Skin epidermis (tissue), 12 donors: ENCODE data around the gene RIN3.

Source experiments
- H3K27ac ChIP-seq, 21 experiments: fragments of 200-600 bp; sonication (generic) in 11 of 21; one replicate each; pipeline ENCODE4 v1.5.0; 2020; ENCODE audit warnings: mild to moderate bottlenecking in 3 of 21, inconsistent platforms in 2 of 21, moderate library complexity in 2 of 21
- H3K4me3 ChIP-seq, 7 experiments: fragments of 200-600 bp; sonication (generic) in 2 of 7; one replicate each; pipeline ENCODE4 v1.5.0; 2020; ENCODE audit warnings: inconsistent platforms in 2 of 7, mild to moderate bottlenecking in 2 of 7, moderate library complexity in 1 of 7

RIN3 gene

DNA sequence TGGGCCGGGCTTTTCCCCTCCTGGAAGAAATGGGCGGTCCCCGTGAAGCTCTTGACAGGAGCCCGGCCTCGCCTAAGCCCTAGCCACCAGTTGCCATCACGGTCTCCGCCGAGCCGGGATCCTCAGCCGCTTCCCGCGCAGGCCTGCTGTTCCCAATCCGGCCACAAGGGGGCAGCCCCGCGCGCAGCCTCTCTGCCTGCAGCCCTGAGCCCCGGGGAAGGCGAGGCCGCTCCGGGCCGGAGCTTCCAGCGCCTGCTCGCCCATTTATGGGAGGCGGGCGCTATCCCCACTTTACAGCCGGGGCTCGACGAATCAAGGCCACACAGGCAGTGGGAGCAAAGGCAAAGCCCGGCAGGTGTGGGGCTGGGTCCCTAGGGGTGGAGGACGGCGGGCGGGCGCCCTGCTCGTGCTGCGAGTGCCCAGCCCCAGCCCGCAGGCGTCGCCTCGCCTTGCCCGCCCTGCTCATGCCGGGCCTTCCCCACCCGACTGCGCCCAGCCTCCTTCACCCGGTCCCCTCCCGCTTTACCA is 173.4 kb downstream of the RIN3 start:
- Histone ChIP-seq H3K4me3 (peak overlapping the region in 4 of 7 experiments; percentile 15 to 28 (median 19)), H3K27ac (peak overlapping the region in 2 of 21 experiments; percentile 1 to 10)

DNA sequence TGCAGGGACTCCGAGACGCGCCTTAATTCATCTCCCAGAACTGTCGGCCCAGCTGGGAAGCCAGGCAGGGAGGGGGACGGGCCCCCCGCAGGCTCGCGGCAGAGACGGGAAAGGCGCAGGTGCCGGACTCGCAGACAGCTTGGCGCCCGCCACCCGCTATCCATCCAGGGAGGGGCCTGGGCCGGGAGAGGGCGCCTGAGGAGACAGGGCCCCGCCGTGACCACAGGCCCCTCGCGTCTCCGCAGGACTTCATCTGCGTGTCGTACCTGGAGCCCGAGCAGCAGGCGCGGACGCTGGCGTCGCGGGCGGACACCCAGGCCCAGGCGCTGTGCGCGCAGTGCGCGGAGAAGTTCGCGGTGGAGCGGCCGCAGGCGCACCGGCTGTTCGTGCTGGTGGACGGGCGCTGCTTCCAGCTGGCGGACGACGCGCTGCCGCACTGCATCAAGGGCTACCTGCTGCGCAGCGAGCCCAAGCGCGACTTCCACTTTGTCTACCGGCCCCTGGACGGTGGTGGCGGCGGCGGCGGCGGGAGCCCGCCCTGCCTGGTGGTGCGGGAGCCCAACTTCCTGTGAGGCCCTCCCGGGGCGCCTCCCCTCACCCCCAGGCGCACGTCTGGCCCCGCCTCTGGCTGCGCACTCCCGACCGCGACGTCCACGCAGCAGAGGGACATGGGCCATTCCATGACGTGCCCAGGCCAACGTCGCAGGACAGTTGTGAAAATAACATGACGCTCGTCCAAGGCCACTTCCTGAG is 174.3 kb downstream of the RIN3 start:
- Histone ChIP-seq H3K4me3 (peak overlapping the region in 4 of 7 experiments; percentile 7 to 28 (median 19)), H3K27ac (peak overlapping the region in 1 of 21 experiments; percentile 37)

DNA sequence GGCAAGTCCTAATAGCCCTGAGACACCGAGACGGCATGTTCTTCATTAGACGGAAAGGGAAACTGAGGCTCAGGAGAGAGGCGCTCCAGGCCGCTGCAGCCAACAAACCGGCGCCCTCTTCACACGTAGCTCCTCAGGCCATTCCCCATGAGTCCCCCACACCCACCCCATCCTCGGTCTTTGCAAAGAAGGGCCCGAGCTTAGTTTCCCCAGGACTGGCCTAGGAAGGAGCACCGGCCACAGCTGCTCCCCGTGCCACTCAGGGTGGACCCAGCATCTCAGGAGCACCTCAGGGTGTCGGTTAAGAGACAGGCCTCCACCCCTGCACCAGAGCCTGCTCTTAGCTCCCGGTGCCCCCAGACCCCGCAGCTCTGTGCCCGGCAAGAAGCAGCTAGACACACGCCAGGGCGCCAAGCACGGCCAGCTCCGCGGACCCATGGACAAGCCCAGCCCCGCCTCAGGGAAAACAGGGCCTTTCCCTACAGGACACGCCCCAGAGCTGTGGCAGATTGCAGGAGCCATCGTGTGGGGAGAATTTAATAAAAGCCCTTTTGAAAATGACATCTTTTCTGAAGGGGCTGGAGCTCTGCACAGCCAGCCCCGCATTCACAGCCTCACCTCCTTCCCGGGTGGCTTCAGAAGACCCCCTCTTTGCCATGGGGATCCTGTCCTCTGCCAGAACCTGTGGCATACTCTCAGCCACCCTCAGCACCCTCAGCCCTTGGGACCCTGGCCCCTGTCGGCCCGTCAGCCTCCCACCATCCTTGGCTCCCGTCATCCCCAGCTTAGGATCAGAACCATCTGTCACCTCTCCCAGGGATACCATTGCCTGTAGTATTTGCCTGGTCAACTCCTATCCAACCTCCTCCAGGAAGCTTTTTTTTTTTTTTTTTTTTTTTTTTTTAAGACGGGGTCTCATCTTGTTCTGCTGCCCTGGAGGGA is 175.1 kb downstream of the RIN3 start:
- Histone ChIP-seq H3K27ac (peak overlapping the region in 1 of 21 experiments; percentile 37), H3K4me3 (no peak overlapping the region)

DNA sequence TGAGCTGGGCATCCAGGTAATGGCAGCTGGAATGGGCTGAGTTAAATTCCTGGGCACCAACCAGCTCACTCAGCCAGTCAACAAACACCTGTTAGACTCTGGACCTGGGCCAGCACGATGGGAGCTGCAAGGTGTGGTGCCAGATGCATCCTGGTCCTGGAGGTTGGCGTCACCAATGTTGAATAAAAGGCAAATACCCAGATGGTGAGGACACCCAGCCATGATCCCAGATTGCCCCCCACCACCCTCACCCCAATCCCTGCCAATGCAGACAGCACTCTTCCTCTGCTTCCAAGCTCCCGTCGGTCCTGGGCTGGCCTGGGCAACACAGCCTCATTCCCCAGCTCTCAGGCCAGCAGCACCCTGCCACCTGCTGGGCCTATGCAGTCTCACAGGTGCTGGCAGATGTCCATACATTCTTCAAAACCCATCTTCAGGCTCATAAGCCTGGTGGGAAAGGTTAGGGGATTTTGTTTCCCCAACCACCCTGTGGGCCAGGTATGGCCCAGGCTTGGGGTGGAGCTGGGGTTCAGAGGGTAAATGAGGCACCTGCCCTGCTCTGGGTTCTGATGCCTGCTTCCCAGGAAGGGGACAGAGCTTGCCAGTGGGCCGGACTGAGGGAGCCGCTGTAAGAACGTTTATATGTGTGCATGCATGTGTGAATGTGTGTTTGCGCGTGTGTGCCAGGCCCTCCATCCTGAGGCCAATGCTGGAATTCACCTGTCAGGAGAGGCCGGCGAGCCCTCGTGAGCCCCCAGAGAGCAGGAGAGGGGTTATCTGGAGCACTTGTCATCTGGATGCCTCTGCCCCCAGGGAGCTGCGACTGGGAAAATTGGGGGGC is 176.8 kb downstream of the RIN3 start:
- Histone ChIP-seq H3K27ac (no peak overlapping the region), H3K4me3 (no peak overlapping the region)

DNA sequence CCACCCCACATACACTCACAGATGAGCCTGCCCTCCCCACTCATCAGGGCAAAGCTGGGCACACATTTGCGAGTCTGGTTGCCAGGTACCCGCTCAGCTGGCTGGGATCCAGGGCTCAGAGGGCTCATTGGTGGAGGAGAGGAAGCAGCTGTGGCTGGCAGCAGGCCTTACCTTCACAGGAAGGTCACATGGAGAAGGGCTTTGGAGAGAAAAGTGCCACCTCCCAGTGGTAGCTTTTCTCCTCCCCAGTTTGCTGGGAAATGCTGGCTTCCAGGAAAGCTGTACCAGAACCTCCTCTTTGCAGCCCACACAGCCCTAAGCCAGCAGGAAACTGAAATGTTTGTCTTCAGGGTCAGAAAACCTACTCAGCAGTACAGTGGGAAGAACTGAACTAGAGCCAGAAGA is 179.2 kb downstream of the RIN3 start:
- Histone ChIP-seq H3K4me3 (no peak overlapping the region), H3K27ac (peak overlapping the region in 9 of 21 experiments; percentile 10 to 65 (median 47))

DNA sequence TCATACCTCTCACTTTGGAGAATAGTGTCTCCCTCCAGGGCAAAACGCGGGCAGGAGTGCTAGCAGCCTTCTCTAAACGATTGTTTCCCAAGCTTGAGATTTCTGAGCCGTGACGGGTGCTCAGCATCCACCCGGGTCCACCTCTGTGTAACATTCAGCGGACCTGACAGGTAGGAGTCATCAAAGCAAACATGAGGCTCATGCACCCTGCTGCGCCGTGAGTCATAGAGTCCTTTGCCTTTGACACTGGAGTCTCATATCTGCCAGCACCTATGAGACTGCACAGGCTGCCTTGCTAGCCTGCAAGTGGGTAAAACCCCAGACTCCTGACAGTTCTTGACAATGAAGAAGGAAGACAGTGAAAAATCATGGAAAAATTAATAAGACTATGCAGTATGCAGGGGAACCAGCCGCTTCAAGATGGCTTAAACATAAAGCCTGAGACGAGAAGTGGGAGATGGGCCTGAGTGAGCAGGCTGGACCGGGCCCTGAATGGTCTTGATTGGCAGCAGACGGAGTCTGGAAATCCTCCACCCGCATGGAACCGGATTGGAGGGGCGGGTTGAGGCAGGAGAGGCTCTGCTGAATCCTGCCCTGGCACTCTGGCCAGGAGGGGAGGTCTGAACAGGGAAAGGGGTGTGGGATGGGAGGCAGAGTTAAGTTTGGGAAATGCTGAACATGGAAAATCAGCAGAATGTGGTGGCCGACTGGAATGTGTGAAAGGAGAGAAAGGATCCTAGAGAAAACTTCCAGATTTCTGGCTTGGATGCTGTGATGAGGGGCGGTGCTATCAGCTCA is 180.6 kb downstream of the RIN3 start:
- Histone ChIP-seq H3K27ac (peak overlapping the region in 4 of 21 experiments; percentile 0 to 50 (median 47)), H3K4me3 (no peak overlapping the region)

DNA sequence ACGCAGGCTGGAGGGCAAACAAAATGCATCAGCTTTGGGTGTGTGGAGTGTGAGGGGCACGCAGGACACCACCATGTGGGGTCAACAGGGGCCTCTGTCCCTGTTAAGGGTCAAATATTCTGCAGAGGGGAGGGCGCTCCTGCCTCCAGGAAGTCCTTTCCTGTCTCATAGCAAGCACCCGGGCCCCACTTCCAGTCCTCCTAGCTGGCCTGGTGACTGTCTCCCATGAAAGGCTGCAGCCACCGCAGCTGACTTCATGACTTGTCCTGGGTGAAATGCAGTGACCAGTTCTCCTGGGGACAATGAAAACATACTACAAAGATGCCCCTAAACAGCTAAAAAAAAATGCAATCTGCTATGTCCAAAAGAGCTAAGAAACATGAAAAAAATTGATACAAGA is 181.2 kb downstream of the RIN3 start:
- no peak overlapping the region for H3K4me3 ChIP-seq
- H3K27ac ChIP-seq: peak overlapping the region in 2 of 21 experiments; percentile 44 to 50

DNA sequence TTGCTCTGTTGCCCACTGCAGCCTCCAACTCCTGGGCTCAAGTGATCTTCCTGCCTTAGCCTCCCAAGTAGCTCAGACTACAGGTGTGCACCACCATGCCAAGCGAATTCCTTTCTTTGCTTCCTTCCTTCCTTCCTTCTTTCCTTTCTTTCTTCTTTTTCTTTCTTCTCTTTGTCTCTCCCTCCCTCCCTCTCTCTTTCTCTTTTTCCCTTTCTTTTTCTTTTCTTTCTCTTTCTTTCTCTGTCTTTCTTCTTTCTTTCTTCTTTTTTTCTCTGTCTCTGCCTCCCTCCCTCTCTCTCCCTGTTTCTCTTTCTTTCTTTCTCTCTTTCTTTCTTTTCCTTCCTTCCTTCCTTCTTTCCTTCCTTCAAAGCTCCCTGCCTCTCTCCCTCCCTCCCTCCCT is 182.0 kb downstream of the RIN3 start:
- Histone ChIP-seq H3K27ac (no peak overlapping the region), H3K4me3 (no peak overlapping the region)

DNA sequence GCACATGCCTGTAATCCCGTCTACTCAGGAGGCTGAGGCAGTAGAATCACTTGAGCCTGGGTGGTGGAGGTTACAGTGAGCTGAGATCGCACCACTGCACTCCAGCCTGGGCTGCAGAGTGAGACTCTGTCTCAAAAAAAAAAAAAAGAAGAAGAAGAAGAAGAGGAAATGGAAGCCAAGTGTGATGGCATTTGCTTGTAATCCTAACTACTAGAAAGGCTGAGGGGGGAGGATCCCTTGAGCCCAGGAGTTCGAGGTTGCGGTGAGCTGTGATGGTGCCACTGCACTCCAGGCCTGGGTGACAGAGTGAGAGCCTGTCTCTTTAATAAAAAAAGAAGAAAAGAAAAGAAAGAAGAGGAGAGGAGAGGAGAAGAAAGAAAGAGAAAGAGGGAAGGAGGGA is 182.8 kb downstream of the RIN3 start:
- Histone ChIP-seq H3K4me3 (no peak overlapping the region), H3K27ac (no peak overlapping the region)

DNA sequence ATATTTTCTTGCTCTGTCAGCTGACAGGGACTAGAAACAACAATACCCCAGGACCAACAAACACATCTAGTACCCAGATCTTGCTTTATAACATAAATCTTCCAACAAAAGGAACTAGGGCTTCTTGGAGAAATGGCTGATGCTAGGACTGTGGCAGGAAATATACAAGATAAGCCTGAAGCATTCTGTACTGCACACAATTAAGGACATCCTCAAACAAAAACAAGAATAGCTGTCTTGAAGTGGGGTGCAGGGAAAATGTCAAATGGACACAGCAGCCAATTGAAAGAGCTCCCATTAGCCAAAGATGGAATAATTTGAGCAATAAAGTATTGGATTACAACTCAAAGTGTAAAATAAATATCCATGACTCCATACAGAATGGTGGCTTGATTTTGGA is 184.8 kb downstream of the RIN3 start:
- no peak overlapping the region for H3K27ac ChIP-seq
- H3K4me3 ChIP-seq: no peak overlapping the region

DNA sequence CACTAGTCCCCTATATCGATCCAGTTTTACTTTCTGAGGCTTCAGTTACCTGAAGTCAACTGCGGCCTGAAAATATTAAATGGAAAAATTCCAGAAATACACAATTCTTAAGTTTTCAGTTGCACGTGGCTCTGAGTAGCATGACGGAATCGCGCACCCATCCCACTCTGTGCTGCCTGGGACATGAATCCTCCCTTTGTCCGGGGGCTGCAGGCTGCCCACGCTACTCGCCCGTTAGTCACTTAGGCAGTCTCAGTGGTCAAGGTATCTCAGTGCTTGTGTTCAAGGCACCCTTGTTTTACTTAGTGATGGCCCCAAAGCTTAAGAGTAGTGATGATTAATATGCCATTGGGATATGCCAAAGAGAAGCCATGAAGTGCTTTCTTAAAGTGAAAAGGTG is 188.2 kb downstream of the RIN3 start:
- H3K27ac ChIP-seq: no peak overlapping the region
- no peak overlapping the region for H3K4me3 ChIP-seq

DNA sequence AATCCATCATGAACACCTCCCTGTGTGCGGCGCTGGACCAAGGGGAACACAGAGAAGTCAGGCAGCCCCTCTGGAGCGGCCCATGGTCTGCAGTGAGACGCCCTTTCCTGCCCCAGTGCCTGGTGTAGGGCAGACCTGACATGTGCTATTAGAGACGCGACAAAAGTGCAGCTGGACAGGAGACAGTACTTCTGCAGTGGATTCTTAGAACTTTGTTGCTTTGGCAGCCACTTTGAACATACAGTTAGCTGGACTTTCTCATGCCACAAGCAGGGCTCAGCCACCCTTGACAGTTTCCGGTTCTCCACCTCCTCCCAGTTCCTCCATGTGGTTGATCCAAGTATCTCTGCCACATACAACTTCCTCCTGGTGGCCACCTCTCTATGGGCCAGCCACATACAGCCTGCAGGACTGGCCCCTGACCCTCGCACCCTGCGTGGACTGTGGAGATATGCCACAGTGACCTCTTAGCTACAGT is 188.9 kb downstream of the RIN3 start:
- H3K4me3 ChIP-seq: no peak overlapping the region
- no peak overlapping the region for H3K27ac ChIP-seq

DNA sequence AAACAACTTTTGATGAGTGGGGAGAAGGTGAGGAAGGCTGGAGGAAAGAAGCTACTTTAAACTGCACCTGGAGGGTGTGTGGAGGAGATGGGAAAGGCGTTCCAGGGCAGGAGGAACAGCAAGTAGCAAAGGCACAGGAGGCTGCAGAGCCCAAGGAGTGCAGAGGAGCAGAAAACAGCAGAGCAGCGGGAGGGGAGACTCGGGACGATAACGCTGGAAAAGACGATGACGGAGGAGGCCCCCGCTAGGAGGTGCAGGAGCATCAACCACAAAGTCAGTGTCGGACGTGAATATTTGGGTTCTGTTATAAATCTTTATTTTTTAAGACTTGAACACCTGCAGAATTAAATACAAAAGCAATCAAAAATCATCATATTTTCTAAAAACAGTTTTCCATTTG is 189.9 kb downstream of the RIN3 start:
- H3K4me3 ChIP-seq: no peak overlapping the region
- H3K27ac ChIP-seq: peak overlapping the region in 1 of 21 experiments; percentile 38

DNA sequence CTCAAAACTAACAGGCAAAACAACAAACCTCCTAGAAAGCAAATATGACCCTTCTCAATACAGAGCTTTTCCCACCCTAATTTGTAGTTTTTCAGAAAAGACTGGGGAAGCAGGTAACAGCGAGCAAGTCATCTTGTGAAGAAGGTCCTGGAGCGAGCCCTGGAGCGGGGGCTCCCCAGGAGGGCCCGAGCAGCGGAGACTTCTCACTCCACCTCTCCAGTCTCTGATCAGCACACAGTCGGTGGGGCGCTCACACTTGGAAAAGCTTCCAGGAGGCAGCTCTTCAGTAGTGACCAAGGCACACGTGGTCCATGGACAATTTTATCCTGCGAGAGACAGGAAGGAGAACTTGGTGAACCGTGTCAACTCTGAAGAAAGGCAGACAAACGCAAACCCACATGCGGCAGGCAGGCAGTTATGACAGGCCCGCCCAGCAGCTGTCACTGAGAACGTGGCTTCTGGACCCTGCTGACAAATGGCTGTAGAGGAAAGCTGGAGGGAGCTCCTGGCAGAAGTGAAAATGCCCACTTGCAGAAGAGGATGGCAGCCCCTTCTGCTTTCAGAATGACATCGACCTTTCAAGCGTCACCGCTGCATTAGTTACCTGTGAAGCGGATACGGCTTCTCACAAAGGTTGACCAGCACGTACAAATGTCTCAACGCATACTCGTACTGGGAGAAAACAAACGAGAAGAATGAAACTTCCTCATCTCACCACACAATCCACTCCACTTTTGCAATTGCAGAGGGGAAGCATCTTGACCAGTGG is 190.6 kb downstream of the RIN3 start:
- no peak overlapping the region for H3K4me3 ChIP-seq
- H3K27ac ChIP-seq: peak overlapping the region in 2 of 21 experiments; percentile 4 to 38

DNA sequence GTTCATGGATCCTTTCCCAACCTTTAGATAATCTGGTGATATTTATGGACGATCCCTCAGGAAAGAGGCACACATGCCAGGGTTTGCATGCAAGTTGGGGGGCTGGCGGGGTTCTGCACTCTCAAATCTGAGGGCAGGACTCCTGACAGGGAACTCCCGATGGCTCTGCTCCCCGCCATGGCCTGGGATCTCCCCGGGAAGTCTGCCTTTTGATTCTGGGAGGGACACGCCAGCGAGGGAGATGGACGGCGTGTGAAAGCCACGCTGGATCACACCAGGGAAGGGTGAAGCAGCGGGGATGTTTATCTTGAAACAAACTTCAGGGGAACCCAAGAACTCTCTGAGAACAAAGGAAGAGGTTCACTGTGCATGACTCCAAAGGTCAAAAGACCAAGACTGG is 191.2 kb downstream of the RIN3 start:
- no peak overlapping the region for H3K4me3 ChIP-seq
- H3K27ac ChIP-seq: no peak overlapping the region

DNA sequence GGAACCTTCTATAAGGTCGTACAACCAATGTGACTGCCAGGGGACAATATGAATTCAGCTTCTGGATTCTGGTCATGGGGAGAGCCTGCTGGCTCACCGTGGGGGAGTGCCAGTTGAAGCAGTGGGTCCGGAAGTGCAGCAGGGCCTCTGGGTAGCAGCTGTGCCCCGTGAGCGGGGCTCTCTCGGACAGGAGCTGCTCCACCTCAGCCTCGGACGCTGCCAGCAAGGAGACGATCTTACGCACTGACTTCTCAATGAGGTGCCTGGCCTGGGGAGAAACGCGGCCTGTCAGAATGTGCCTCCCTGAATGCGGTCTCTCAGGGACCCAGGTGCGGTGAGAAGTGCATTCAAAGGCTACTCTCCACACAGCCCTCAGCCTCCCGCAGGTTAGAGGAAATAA is 192.8 kb downstream of the RIN3 start:
- Histone ChIP-seq H3K4me3 (no peak overlapping the region), H3K27ac (no peak overlapping the region)

DNA sequence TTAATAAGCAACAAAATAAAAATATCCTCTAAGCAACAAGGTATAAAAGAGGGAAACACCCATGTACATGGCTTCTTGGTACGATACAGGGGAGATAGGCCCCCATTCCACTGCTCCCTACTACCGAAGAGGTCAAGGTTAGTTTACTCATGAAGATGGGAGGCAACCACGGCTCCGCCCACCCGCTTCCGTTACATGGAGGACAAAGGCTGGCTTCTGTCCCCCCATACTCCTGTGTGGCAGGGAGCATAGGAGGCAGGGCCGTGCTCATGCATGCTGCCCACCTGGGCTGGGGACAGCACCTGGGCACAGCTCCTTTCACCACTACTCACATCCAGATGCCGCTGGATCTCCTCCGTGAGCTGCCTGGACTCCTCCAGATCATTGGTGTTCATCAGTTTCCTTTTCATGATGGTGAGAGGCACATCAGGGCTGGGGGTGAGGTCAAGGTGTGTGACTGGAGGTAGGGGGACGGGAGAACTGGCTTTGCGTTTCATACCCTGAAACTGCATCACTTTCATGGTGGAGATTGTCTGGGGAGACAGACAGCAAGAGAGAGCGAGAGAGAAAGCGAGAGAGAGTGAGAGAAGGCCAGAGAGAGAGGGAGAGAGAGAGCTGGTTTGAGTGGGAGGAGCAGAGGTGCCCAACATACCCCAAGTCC is 195.9 kb downstream of the RIN3 start:
- H3K4me3 ChIP-seq: no peak overlapping the region
- peak overlapping the region in 4 of 21 experiments; percentile 17 to 49 (median 21) for H3K27ac ChIP-seq

DNA sequence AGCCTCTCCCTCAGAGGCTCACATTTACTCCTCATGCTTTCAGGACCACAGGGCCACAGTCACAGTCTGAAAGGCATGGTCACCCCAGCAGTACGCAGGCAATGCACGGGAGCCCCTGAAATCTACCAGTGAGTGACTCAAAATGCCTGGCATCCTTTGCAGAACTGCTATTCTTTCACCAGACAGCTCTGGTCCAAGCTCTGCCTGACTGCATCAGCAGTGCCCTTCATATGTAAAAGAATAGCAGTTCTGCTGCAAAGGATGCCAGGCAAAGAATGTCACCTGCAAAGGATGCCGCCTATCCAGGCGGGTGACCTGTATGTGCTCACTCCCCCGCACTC is 196.4 kb downstream of the RIN3 start:
- Histone ChIP-seq H3K4me3 (no peak overlapping the region), H3K27ac (peak overlapping the region in 1 of 21 experiments; percentile 18)
